ENCODE data around the gene PRTG.

DNA sequence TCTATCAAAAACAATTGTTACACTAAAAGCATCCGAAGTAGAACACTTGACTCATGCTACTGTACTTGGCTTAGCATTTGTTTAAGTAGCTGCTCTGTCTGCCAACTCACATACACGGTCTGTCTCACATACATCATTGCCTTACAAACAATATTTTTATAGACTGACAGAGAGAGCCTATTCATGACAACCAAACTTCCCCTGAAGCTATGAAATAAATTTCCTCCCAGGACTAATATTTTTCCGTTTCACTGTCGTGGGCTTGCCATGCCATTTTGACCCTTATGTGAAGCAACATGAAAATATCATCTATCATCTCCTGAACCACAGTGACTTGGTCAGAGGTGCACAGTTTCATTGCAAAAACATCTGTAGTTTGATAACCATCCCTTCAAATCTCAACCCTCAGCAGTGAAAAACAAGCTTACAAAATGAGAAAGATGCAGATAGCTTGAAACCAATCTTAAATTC lies 88.4 kb downstream of the PRTG start:
- TF ChIP-seq CTCF (IDR thresholded peaks at IDR 0.05) (no peak), POLR2A (IDR thresholded peaks at IDR 0.05) (no peak)
